HG02870 (cell line): ENCODE results near the gene RSPH1.

ENCODE experiments used
- ATAC-seq: cut with Tn5 transposase; IDR thresholded peaks from one replicate; pipeline ENCODE4 v1.9.1; 2021; ENCODE audit warnings: mild to moderate bottlenecking, moderate library complexity; ENCODE audit not compliant: unreplicated experiment

The RSPH1 gene

DNA sequence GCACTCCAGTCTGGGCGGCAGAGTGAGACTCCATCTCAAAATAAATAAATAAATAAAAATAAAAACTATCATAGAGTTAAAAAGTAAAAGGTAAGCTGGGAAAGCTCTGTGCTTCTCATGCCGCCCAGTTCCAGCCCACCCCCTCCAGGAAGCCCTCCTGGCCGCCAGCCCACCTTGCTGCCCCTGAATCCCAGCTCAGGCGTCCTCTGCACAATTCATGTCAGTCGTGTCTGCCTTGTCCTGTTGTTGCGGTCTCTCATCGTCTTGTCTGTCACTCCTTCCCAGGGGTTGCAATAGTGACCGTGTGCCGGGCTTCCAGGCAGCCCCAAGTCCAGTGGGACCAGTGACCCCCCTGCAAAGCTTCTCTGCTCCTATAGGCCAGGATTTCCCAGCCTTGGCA, 44.1 kb downstream of the RSPH1 start:
- ATAC-seq, result no peak

DNA sequence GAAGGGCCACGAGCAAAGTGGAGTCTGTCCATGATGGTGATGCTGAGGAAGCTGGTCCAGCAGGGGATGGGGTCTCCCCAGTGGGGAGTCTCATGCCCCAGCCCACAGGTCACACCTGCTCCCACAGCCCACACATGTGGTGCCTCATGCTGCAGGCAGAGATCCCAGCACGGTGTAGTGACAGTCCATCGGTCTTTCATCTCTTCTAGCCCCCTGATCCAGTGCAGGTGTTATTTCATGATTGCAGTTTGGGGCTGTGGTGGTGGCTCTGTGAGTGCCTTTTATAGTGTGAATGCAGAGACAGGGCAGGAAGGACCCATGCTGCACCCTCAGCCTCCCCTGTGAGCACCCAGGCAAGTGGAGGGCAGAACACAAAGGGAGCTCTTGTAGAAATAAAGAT, 47.3 kb downstream of the RSPH1 start:
- no peak for ATAC-seq

DNA sequence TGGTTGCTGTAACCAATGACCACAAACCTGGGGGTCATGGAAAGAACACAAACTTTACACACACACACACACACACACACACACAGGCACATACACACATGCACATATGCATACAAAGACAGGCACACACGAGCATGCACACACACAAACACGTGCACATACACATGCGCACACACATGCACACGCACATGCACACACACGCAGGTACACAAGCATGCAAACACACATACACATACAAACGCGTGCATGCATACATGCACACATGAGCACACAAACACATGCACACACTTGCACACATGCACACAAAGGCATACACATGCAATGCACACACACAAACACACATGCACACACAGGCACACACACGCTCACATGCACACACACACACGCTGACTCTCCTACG, 48.3 kb downstream of the RSPH1 start:
- ATAC-seq, result no peak

DNA sequence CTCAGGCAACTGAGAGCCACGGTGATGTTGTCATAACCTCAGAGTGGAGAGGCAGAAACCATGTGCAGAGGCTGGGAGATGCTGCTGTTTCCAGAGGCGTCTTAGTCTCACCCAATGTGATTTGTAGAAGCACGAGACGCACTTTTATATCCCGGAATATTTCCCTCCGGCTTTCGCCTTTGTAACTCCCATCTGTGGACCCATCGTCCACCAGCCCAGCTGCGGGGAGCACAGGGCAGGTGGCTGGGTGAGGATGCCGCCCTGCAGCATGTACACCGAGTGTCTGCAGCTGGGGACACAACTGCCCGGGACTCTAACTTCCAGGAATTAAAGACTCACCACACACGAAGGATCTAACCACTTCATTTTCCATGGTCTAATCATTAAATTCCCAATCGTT, 48.8 kb downstream of the RSPH1 start:
- no peak for ATAC-seq

DNA sequence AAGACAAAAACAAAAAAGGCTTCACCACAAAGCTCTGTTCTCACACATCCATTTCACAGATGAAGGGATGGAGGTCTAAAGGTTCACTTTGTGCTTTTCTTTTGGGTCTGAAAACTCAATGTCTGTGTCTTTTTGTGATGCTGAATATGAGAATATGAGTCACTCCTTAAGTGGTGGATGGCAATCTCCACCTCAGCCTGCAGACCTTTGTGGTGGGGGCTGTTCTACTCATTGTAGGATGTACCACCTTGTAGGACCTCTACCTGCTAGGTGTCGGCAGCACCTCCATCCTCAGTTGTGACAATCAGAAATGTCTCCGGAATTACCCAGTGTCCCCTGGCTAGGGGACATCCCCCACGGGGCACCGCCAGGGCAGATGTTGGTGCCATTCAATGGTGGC, 49.5 kb downstream of the RSPH1 start:
- no peak for ATAC-seq

DNA sequence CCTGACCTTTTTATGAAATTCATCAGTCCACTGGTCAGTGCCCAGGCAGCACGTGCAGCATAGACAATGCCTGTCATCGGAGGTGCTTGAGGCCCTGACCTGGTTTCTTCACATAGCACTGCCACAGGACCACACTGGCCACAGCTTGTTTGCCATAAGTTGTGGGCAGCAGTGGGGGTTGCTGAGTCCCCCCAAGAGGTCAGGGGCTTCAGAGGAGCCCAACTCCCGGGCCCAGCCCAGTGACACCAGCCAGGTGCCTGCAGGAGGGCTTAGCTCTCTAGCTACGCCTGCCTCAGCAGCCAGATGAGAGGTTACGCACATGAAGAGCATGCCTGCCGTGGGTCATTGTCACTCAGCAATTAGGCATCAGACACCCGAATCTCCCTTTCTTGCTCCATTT, 50.7 kb downstream of the RSPH1 start:
- no peak for ATAC-seq

DNA sequence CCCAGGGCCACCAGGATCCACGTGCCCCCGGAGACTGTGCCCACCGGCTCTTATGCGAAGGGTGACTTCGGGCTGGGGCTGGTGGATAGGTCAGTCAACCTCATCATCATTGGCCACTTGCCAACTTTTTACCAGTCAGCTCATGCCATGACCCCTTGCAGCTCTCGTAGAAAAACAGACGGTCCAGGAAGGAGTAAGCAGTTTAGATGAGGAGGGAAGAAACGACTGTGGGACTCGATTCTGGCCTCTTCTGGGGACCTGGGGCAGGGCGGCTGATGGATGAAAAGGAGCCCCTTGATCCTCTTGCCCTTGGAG, 51.3 kb downstream of the RSPH1 start:
- no peak for ATAC-seq

DNA sequence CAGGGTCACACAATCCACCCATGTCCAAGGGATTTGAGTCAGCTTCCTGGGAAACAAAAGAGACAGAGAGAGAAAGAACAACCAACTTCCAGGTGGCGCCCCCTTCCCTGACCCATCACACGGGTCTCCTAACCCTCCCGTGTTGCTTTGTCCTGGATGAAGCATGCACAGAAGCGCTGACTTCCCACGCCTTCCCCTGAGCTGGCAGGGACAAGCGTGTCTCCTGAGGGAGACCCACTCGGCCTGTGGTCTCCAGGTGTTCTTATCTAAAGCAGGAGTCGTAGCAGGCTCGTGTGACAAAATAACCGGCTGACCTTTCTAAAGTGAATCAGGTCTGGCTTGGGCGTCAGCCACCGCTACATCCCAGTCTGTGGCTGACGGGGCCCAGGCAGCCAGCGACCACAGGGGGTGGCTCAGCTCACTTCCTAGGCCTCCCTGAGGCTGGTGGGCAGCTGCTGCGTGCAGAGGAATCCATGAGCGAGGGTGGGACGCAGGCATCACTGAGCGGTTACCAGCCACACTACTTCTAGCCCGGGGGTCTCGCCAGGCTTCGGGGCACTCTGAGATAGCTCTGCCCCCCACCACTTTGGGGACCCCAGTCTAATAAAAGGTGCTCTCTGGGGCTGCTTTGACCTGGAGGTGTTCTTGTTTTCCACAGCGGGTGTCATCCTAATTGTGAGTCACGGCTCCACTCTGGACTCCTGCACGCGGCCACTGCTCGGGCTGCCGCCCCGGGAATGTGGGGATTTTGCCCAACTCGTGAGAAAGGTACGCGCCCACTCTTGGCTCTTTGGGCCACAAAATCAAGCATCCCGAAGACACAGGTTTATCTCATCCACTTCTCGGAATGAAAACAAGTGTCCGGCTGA, 51.9 kb downstream of the RSPH1 start:
- ATAC-seq, result no peak

DNA sequence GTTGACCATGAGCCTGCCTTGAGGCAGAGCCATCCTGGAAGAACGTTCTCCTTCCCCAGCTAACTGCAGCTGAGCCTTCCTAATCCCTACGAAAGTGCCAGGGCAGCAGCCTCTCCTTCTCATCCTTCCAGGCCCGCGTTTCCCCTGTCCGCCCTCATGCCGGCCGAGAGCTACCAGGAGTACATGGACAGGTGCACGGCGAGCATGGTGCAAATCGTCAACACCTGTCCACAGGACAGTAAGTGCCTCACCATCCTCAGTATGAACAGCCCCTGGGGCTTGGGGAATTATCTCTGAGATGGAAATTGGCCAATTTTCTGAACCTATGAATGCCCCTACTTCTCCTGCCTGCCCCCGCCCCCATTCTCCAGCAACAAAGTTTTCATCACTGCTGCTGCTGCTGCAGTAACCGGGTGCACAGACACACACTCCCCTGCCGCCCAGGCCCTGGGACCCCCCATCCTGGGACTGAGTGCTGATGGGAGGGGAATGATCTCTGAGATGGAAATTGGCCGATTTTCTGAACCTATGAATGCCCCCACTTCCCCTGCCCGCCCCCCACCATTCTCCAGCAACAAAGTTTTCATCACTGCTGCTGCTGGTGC, 52.7 kb downstream of the RSPH1 start:
- ATAC-seq, result no peak

DNA sequence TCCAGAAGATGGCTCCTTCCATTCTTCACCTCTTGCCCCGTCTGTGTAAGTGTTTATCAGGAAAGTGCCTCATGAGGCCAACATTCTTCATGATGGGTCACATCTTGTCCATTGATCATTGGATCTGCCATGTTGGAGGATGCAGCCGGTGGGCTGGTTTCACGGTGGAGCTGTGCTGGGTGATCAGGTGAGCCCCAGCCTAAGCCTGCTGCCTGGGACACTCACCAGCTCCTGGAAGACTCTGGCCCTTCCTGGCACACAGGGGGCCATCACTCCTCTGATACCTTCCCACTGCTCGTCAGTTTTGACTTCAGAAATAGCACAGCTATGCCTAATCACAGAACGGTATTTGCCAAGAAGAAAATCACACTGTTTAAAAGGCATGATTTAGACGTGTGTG, 54.1 kb downstream of the RSPH1 start:
- ATAC-seq, result no peak

DNA sequence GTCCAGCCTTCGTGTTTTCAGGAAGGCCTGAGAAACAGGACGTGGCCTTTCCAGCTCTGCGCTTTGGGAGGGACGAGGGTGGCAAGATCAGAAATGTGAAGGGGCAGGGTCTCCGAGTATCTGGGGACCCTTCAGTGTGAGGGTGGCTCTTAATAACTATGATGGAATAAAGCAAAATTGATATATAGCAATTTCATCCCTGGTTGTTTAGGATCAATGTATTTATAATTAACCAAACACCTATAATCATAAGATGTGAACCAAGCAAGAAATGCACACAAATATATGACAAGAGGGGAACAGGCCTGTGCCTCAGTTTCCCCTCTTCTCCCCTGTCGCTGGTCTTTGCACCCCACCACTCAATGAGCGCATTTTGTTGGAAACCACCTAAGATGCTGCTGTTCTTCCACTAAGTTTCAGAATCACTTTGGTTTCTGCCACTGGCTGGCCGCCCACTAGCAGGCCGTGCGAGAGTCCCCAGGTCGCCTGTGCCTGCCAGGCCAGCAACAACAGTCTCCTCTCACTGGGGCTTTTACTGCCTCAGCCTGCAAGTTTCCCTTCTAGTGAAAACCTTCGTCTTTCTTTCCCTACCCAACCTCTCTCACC, 55.7 kb downstream of the RSPH1 start:
- peak; percentile 75 for ATAC-seq

DNA sequence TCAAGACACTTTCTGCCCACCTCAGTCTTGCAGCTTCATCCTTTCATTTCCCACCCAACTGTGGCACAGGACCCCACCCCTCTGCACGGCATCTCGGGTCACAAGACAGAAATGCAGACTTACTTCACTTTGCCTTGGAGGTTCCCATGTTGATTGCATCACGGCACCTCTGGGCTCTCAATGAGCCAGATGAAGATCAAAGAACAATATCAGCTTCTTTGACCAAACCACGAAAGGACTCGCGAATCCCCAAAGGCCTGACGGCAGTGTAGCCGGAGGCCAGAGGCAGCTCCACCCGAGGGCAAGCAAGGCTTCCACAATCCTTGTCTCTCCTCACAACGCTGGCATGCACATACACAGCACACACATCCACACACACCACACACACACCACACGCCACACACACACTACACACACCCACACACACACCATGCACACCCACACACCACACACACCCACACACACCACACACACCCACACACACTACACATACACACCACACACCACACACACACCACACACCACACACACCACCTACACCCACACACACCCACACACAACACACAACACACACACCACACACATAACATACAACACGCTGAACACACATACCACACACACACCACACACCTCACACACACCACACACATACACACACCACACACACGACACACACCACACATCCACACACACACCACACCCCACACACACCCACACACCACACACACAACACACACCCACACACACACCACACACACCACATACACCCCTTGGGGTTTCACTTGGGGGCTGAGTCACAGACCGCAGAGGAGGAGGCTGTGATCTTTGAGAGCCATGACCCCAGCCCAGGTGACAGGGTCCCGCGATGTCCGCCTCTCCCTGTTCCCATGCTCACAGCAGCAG, 56.5 kb downstream of the RSPH1 start:
- ATAC-seq, result no peak

DNA sequence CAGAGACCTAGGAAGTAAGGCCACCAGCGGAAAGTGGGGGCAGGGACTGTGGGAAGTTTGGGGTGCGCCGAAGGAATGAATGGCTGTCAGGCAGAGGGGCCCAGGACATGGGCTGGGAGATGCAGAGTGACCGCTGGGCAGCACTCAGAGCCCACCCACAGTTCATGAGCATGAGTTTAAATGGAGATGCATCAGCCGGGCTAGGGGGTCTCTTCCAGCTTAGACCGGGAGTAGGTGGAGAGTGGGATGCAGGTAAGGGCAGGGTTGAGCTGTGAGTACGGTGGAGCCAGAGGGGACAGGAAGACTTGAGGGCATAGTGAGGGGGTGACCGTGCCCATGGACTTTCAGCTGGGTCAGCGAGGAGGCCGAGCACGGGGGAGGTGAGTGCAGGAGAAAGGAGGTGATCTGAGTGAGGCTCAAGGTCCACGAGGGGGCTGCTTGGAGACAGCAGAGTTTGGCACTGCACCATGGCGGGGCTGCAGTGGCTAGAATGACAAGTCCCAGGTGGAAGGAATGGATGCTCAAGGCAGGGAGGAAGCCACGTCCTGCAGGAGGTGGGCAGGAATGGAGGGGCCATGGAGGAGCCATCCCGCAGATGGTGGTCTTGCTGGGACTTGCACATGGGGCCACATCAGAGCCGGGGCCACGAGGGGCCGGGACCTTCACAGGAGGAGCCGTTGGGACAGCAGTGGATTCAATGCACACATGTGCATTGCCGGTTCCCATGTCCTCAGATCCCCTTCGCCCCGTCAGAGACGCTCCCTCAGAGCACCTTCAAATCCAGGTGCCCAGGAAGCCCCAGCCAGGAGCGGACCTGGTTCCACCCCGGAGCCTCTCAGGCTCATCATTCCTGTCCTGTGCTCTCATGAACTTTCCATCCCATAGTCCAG, 57.5 kb downstream of the RSPH1 start:
- ATAC-seq, result no peak

DNA sequence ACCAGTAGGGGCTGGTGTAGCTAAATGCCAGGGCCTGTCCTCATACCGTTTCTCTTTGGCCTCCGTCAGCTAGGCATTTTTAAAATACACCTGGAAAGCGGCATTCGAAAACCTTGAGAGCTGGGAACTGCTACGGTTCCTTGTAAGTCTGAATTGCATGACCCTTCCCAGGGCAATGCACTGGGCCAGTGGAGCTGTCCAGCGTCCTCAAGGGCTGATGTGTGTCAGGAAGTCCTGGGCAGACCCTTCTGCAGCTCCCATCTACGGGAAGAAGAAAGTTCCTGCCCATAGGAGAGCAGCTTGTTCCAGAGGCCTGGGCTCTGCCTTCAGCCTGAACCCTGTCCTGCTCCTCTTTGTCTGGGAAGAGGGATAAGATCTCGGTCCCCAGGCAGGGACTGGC, 58.2 kb downstream of the RSPH1 start:
- no peak for ATAC-seq

DNA sequence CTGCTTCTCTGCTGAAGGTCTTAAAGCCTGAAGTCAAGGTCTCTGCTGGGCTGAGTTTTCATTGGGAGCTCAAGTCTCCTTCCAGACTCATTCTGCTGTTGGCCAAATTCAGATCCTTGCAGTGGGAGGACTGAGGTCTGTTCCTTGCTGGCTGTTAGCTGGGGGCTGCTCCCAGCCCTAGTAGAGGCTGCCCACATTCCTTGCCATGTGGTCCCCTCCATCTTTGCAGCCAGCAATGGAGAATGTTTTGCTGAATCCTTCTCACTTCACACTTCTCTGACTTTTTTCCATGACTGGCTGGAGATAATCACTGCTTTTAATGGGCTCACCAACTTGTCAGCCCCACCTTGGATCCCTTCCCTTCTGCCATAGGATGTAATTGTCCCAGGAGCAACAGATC, 59.1 kb downstream of the RSPH1 start:
- ATAC-seq, result no peak

DNA sequence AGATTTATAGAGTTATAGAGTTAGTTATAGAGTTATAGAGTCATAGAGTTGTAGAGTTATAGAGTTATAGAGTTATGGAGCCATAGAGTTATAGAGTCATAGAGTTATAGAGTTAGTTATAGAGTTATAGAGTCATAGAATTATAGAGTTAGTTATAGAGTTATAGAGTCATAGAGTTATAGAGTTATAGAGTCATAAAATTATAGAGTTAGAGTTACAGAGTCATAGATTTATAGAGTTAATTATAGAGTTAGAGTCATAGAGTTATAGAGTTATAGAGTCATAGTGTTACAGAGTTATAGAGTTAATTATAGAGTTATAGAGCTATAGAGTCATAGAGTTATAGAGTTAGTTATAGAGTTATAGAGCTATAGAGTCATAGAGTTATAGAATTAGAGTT, 60.2 kb downstream of the RSPH1 start:
- no peak for ATAC-seq

DNA sequence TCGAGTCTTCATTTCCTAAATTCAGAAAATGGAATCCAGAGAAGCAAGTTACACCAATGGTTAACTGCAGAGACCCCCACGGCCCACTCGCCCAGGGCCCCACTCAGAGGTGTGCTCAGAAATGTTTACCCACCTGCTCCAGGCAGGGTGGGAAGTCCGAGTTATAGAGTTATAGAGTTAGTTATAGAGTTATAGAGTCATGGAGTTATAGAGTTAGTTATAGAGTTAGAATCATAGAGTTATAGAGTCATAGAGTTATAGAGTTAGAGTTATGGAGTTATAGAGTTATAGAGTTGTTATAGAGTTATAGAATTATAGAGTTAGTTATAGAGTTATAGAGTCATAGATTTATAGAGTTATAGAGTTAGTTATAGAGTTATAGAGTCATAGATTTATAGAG, 60.6 kb downstream of the RSPH1 start:
- ATAC-seq, result no peak

DNA sequence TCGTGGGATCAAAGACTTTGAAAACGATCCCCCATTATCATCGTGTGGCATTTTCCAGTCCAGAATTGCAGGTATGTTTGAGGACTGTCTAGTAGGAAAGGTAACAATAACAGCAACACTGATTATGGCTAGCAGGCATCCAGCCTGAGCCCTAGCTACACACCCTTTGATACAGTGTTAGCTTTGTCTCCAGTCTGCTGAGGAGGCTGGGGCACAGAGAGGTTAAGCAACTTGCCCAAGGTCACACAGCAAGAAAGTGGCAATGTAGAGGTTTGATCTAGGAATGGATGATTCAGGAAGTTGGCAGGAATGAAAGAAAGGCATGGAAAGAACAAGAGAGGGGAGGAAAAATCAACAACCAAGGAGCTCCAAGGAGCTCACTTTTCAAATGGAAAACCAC, 61.1 kb downstream of the RSPH1 start:
- no peak for ATAC-seq

DNA sequence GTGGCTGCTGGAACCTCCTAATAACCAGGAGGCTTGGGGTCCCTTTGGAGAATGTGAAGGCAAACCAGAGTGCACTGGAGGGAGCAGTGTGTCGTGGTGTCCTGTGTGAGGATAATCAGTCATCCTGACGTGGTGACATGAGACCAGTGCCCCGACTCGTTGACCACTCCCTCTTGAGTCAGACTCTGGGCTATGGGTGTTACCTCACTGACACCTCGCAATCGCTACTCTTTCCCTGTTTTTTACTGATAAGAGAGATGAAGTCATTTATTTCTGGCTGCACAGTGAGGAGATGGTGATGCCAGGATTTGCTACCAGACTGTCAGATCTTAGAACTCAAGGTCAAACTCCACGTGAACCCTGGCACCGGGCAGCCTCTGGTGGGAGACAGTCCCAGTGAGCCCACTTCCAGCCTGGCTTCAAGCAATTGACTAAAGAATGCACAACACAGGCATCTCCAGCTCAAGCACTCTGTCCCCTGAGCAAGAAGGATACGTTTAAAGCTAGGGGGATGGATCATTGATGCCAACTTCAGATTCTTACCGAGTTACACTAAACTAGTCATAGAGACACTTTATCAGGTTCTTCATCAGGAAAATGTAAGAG, 62.0 kb downstream of the RSPH1 start:
- ATAC-seq, result no peak

DNA sequence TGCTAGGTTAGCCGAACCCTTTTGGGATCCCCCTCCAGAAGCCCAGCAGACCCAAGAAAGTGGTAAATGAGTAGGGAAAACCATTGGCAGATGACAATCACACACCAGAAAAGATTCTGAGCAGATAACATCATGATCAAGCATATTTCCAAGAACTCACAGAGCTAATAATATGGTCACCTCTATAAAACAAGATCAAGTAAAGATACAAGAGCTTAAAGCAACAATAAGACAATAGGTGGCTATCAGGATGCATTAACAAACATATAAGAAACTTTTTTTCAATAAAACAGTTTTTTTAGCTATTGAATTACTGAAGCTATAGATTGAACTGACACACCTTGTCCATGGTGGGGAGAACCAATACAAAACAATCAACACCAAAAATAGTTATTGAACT, 63.3 kb downstream of the RSPH1 start:
- ATAC-seq, result no peak
